Fibroblast of lung (primary cell): Measurements from ENCODE around the gene OR52D1.

ENCODE experiments used
- CTCF ChIP-seq, 2 donors: IDR thresholded peaks in 1 of 2; conservative IDR thresholded peaks in 1 of 2; 1 replicate in 1 of 2; 2 replicates in 1 of 2; pipeline ENCODE4 v1.5.1; 2011 to 2012; ENCODE audit warnings: low read length in 2 of 2, control low read depth in 1 of 2, inconsistent platforms in 1 of 2, low read depth in 1 of 2, mild to moderate bottlenecking in 1 of 2
- EZH2 ChIP-seq: IDR thresholded peaks from 2 replicates; pipeline ENCODE4 v1.5.1; 2012; ENCODE audit warnings: low read length, control low read depth, mild to moderate bottlenecking; ENCODE audit errors: missing control alignments

- TF ChIP-seq CTCF (conservative IDR thresholded peaks at IDR 0.05 in 1 of 2, IDR thresholded peaks at IDR 0.05 in 1 of 2; ENCODE audit: low read depth in 1 of 2, low read length in 2 of 2) (no peak), EZH2 (no peak)
These were observed 33.8 kb downstream of the OR52D1 start for GRCh38 chr11:5522308-5522707.
